Fibroblast of the aortic adventitia (primary cell): Measurements from ENCODE around the gene MTIF2. TPM values are rescaled to one million over a fixed set of nuclear protein-coding genes. Genes with fewer than 3 reads are reported as not detected.
"Not testable (repeated sequence)": the region's sequence is repeated elsewhere in the genome, so short reads cannot be mapped to it uniquely, and the experiment has no call there.

ENCODE experiments used
- DNase-seq: peaks from one replicate; pipeline ENCODE4 v3.0.0-alpha.2; 2010; ENCODE audit warnings: low read depth
- H3K4me3 ChIP-seq: 2 replicates; pipeline ENCODE4 v1.5.1; 2011; ENCODE audit warnings: low read depth, mild to moderate bottlenecking, control low read depth, low read length, moderate library complexity
- CTCF ChIP-seq: IDR thresholded peaks from 2 replicates; pipeline ENCODE4 v1.5.1; 2011; ENCODE audit warnings: mild to moderate bottlenecking, low read length, control low read depth, inconsistent platforms; ENCODE audit not compliant: insufficient read depth
- total RNA-seq: library from RNA; depleted of rRNA; stranded (reverse); fragments of >200 nt; gene quantifications from 2 replicates; pipeline ENCODE4 v1.2.3, GENCODE V29; 2012; ENCODE audit warnings: low replicate concordance

MTIF2 gene
- total RNA-seq, 1 donor = 37.5 TPM

GRCh38 chr2:55230551-55230950 is 38.5 kb downstream of the MTIF2 start:
- no peak for DNase-seq
- TF ChIP-seq CTCF = no peak
- no peak overlapping the region for H3K4me3 ChIP-seq

- DNase-seq = no peak
- no peak for TF ChIP-seq CTCF
- H3K4me3 ChIP-seq = no peak overlapping the region
Measured at GRCh38 chr2:55229221-55229620, 39.8 kb downstream of the MTIF2 start.

GRCh38 chr2:55228226-55228563 is 40.8 kb downstream of the MTIF2 start:
- no peak overlapping the region for H3K4me3 ChIP-seq
- no peak for DNase-seq
- no peak for TF ChIP-seq CTCF

GRCh38 chr2:55227437-55228225 is 41.4 kb downstream of the MTIF2 start:
- not testable (repeated sequence) for H3K4me3 ChIP-seq, DNase-seq

- H3K4me3 ChIP-seq = no peak overlapping the region
- no peak for TF ChIP-seq CTCF
- no peak for DNase-seq
Measured at GRCh38 chr2:55225481-55226020, 43.5 kb downstream of the MTIF2 start.

- TF ChIP-seq CTCF = no peak
- H3K4me3 ChIP-seq = no peak overlapping the region
- DNase-seq = no peak
Measured at GRCh38 chr2:55224761-55225261, 44.2 kb downstream of the MTIF2 start.

GRCh38 chr2:55223958-55224760 is 44.9 kb downstream of the MTIF2 start:
- DNase-seq = no peak
- no peak for TF ChIP-seq CTCF
- H3K4me3 ChIP-seq = no peak overlapping the region
